NCI-H345 (cell line): ENCODE data around the gene IL2RG.

ENCODE experiments used
- DNase-seq: peaks from one replicate; lab custom pipeline; 2025; lab: John Stamatoyannopoulos, UW

Gene IL2RG

GRCh38 chrX:71111141-71111843 lies at the start of gene IL2RG:
IL2RG (minus strand) TSS chrX:71111577; CDS start chrX:71111539, 38 bp downstream.
- DNase-seq: no peak

DNA sequence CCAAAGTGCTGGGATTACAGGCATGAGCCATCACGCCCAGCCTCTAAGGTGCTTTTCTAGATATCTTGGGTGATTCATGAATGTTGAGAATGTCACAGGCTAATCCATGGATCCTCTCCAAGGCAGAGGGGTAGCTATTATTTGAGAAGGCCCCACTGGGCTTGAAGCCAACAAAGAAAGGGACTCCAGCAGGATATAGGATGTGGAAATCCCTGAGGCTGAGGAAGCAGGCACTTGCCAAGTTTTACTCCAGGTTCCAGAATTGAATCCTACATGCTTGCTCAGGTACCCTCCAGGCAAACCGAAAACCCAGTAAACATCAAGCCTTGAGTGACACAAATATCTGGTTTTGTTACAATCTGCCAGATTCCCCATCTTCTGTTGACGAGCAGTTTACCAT lies 49.1 kb upstream of the IL2RG start:
- DNase-seq: no peak

GRCh38 chrX:71159335-71159734 lies 48.0 kb upstream of the IL2RG start:
- DNase-seq: no peak

DNA sequence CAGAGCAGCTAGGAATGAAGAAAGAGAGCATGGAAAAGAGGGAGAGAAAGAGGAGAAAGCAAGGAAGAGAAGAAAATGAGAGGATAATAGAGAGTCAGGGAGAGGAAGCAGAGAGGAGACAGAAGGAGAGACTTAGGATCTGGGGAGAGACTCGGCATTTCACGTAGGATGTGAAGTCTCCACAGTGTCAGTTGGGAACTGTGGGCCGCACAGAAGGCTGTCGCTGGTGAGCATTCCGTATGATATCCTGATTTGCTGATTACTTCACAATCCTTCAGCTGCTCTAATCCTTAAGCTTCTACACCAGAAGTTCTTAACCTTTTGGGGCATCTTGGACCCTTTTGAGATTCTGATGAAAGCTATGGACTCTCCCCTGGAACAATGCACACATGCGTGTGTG lies 47.2 kb upstream of the IL2RG start:
- DNase-seq: no peak

DNA sequence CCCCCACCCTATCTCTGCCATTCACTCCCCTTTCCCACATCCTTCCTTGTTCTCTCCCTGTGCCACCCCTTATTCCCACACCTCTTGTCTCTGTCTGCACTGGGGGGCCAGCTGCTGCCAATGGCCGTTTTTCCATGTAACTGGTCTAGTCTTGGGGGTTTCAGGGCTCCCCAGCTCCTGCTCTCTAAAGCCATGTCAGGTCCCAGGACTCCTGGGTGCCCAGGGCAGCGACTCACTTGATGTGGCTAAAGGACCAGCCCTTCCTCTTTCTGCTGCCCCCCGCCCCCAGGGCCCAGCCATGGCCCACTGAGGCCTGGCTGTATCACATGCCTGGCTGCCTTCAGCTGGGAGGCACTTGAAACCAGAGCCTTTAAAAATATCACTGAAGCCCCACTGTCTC lies 43.3 kb upstream of the IL2RG start:
- no peak for DNase-seq

DNA sequence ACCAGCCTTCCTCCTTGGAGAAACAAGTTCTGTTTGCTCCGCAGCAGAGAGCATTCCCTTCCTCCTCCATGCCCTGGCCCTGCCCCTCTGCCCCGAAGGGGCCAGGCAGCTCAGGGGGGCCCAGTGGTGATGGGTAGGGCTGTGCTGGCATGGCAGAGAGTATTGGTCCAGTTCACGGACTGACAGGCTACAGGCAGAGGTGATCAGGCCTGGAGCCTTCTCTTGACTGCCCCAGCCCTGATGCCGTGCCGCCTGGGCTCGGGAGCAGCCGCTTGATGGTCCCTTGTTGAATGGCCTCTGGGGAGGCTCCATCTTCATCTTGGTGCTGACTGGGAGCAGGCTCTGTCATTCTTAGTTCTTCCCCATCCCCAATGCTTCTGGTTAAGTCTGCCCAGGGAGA lies 42.8 kb upstream of the IL2RG start:
- no peak for DNase-seq

DNA sequence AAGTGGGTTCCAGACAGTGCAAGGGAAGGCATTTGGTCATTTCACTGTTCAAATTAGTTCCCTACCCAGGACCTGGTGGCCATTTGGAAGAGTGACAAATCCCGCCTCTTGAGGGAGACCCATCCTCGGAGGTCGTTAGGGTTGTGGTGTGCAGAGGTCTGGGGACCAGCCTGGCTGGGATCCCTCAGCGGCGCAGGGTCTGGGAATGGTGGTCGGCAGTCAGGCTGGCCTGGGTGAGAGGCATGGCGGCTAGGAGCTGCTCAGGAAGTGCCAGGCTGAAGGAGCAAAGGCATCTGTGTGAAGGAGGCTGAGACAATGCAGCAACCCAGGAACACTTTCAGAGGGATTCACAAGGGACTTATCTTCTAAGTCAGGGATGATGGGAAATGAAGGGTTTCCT lies 40.0 kb upstream of the IL2RG start:
- no peak for DNase-seq

- no peak for DNase-seq
Measured at GRCh38 chrX:71148278-71148663, 36.9 kb upstream of the IL2RG start.

GRCh38 chrX:71147496-71148277 lies 36.3 kb upstream of the IL2RG start:
- DNase-seq: no peak

- DNase-seq: no peak
Measured at GRCh38 chrX:71144651-71145050, 33.3 kb upstream of the IL2RG start, which contains the start of gene NLGN3. NLGN3 (plus strand) TSS chrX:71144841; CDS start chrX:71147750, 2,909 bp downstream.

- no peak for DNase-seq
Measured at GRCh38 chrX:71143508-71143907, 32.1 kb upstream of the IL2RG start.

GRCh38 chrX:71140440-71140839 lies 29.1 kb upstream of the IL2RG start:
- no peak for DNase-seq

- DNase-seq: no peak
Measured at GRCh38 chrX:71131510-71131909, 20.1 kb upstream of the IL2RG start.

DNA sequence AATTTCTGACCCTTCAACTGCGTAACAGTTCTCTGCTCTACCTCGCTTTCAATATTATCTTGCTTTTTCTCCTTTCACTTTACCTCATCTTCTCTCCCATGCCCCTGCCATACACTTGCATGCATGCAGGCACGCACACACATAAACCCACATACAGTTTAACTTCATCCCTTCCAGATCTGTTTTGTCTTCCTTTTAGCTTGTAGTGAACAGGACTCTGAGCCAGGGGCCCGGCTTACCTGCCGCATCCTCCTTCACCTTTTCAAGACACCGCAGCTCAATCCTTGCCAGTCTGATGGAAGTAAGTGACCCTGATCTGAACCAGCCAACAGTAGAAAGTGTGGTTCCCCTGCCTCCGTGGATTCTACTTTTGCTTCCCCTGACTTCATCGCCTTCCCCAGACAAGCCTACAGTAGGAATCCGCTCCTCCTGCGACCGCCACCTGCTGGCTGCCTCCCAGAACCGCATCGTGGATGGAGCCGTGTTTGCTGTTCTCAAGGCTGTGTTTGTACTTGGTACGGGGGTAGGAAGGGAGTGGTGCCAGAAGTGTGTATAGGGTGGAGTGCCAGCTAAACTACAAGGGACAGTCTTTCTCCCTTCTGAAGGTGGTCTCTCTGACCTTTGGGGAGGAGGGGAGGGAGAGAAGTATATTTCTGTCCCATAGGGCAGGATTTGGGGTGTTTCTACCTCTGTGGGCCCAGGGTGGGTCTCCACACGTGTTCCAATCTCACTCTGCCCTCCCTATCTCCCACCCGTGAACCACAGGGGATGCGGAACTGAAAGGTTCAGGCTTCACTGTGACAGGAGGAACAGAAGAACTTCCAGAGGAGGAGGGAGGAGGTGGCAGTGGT lies 17.8 kb upstream of the IL2RG start:
- peak; percentile 37 for DNase-seq

DNA sequence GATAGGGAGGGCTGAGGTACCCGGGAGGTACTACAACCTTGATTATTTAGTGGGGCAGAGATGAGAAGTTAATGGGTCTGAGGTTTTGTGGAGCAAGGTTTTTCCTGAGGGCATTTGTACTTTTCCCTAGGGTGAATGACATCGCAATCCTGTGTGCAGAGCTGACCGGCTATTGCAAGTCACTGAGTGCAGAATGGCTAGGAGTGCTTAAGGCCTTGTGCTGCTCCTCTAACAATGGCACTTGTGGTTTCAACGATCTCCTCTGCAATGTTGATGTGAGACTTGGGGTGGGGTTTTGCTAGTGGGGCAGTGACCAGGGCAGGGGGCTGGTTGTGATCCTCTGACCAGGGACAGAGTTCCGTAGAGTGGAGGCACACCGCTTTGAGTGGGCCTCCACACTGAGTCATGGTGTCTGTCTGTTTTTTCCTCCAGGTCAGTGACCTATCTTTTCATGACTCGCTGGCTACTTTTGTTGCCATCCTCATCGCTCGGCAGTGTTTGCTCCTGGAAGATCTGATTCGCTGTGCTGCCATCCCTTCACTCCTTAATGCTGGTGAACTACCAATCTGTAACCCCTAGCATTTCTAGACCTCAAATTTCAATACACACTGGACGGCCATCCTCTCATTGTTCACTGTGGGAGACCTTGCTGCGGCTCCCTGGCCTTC lies 16.9 kb upstream of the IL2RG start:
- DNase-seq: no peak

- no peak for DNase-seq
Measured at GRCh38 chrX:71118985-71119535, 7.7 kb upstream of the IL2RG start.

GRCh38 chrX:71118032-71118984 lies 6.9 kb upstream of the IL2RG start, which contains the start of gene MED12:
MED12 (plus strand) TSS chrX:71118596; CDS start chrX:71118755, 159 bp downstream.
- peak; percentile 81 for DNase-seq

DNA sequence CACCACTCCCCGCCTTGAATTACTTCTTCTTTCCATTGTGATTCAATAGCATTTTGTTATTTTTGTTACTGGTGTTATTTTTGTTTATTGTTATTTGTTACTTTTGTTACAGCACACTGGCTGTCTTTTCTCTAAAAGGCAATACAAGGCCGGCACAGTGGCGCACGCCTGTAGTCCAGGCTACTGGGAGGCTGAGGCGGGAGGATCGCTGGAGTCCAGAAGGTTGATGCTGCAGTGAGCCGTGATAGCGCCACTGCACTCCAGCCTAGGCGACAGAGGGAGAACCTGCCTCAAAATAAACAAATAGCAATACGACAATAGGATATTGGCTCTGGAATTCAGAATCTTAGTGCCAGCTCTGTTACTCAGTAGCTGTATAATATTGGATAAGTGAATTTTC lies 6.0 kb upstream of the IL2RG start:
- DNase-seq: no peak

GRCh38 chrX:71111921-71112431 lies 599 bp upstream of the IL2RG start:
- DNase-seq: no peak

- no peak for DNase-seq
Measured at GRCh38 chrX:71109051-71109450, 2.3 kb downstream of the IL2RG start.
